Uterus (tissue), 2 donors: ENCODE measurements around the gene MATN3.

Experiments used
- CTCF ChIP-seq, 4 experiments: fragments of 200-600 bp in 2 of 4; fragments of 450-650 bp in 2 of 4; sonication (generic) in 2 of 4; IDR thresholded peaks; one replicate each; pipeline ENCODE4 v1.5.1; 2016 to 2019; ENCODE audit warnings: antibody characterized with exemption in 4 of 4, mild to moderate bottlenecking in 2 of 4, moderate library complexity in 1 of 4
- POLR2A ChIP-seq, 2 donors: fragments of 450-650 bp; IDR thresholded peaks; one replicate each; pipeline ENCODE4 v1.6.1; 2016; ENCODE audit warnings: antibody characterized with exemption in 2 of 2, mild to moderate bottlenecking in 1 of 2, moderate library complexity in 1 of 2

DNA sequence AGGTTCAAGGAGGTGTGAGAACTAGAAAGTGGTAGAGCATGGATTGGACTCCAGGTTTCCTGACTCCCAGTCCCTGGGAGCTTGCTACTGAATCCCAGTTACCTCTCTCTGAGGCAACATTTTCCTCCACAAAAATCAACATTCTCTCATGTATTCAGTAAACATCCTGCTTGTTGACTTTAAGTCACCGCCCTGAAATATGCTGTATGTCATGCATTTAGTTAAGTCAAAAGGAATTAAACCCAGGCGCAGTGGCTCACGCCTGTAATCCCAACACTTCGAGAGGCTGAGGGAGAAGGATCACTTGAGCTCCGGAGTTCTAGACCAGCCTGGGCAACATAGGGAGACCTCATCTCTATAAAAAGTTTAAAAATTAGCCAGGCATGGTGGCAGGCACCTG, 3.8 kb downstream of the MATN3 start:
- TF ChIP-seq CTCF (IDR thresholded peaks at IDR 0.05): no peak
- no peak for TF ChIP-seq POLR2A (IDR thresholded peaks at IDR 0.05)
